ENCODE measurements around the gene IFITM2. TPM values are rescaled to one million over a fixed set of nuclear protein-coding genes. Genes with fewer than 3 reads are reported as not detected.

Gene IFITM2
- total RNA-seq, 2 donors from 2014 or later, result 262 to 367 TPM

DNA sequence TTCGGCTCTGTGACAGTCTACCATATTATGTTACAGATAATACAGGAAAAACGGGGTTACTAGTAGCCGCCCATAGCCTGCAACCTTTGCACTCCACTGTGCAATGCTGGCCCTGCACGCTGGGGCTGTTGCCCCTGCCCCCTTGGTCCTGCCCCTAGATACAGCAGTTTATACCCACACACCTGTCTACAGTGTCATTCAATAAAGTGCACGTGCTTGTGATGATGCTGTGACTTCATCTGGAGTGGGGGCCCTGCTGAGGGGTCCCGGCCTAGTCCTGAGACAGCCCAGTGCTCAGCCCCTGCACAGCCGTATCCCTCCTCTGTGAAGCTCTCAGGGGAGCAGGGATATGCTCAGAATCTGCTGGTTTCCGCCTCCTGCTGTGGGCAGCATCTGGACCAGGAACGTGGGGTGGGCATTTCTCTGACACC lies 7.5 kb downstream of the IFITM2 start:
- Mint-ChIP-seq H3K9me3 (no peaks in the 10 kb centered on the region), H3K4me1 (peaks cover 32% of the 10 kb centered on the region), H3K36me3 (ENCODE audit: low read depth) (peaks cover 13% of the 10 kb centered on the region), H3K27me3 (ENCODE audit: insufficient read depth) (no peaks in the 10 kb centered on the region), H3K4me3 (peak overlapping the region; percentile 94), H3K27ac (peak overlapping the region; percentile 90)
- DNase-seq, result no peak
- TF ChIP-seq, protein P1, sequence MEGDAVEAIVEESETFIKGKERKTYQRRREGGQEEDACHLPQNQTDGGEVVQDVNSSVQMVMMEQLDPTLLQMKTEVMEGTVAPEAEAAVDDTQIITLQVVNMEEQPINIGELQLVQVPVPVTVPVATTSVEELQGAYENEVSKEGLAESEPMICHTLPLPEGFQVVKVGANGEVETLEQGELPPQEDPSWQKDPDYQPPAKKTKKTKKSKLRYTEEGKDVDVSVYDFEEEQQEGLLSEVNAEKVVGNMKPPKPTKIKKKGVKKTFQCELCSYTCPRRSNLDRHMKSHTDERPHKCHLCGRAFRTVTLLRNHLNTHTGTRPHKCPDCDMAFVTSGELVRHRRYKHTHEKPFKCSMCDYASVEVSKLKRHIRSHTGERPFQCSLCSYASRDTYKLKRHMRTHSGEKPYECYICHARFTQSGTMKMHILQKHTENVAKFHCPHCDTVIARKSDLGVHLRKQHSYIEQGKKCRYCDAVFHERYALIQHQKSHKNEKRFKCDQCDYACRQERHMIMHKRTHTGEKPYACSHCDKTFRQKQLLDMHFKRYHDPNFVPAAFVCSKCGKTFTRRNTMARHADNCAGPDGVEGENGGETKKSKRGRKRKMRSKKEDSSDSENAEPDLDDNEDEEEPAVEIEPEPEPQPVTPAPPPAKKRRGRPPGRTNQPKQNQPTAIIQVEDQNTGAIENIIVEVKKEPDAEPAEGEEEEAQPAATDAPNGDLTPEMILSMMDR (conservative IDR thresholded peaks at IDR 0.05), result no peak
- Histone ChIP-seq H3K4me3 (ENCODE audit: low read length) (peak overlapping the region; percentile 100), H3K9ac (ENCODE audit: extremely low read depth, low read length, poor library complexity, severe bottlenecking) (peak overlapping the region; percentile 95), H3K9me3 (ENCODE audit: control insufficient read depth, low read length) (no peaks in the 10 kb centered on the region), H3K36me3 (ENCODE audit: control insufficient read depth, insufficient read depth, low read length) (peaks cover 11% of the 10 kb centered on the region), H3K27me3 (ENCODE audit: control insufficient read depth, insufficient read depth, low read length, poor library complexity, severe bottlenecking) (no peaks in the 10 kb centered on the region), H3K4me1 (ENCODE audit: control insufficient read depth, insufficient read depth, low read length) (peaks cover 13% of the 10 kb centered on the region), H3K27ac (ENCODE audit: low read depth, low read length) (no peak overlapping the region)
- WGBS, 2 experiments (ENCODE audit: insufficient coverage in 1 of 2, insufficient read length in 1 of 2), result 12 to 39% methylated on average over 7 to 9 of the region's 9 CpGs

- Histone ChIP-seq H3K27me3 (ENCODE audit: control insufficient read depth, insufficient read depth, low read length, poor library complexity, severe bottlenecking) (no peaks in the 10 kb centered on the region), H3K9me3 (ENCODE audit: control insufficient read depth, low read length) (no peaks in the 10 kb centered on the region), H3K36me3 (ENCODE audit: control insufficient read depth, insufficient read depth, low read length) (peaks cover 11% of the 10 kb centered on the region), H3K4me1 (ENCODE audit: control insufficient read depth, insufficient read depth, low read length) (peaks cover 13% of the 10 kb centered on the region), H3K27ac (ENCODE audit: low read depth, low read length) (peak overlapping the region; percentile 66), H3K4me3 (ENCODE audit: low read length) (peak overlapping the region; percentile 100), H3K9ac (ENCODE audit: extremely low read depth, low read length, poor library complexity, severe bottlenecking) (peak overlapping the region; percentile 95)
- no peaks in the 10 kb centered on the region for H3K27me3 Mint-ChIP-seq (ENCODE audit: insufficient read depth)
- DNase-seq, result no peak
- no peaks in the 10 kb centered on the region for H3K9me3 Mint-ChIP-seq
- peak overlapping the region; percentile 90 for H3K27ac Mint-ChIP-seq
- peaks cover 13% of the 10 kb centered on the region for H3K36me3 Mint-ChIP-seq (ENCODE audit: low read depth)
- peaks cover 32% of the 10 kb centered on the region for H3K4me1 Mint-ChIP-seq
- H3K4me3 Mint-ChIP-seq, result peak overlapping the region; percentile 94
- 0 to 2% methylated on average over 5 to 32 of the region's 32 CpGs for WGBS, 2 experiments (ENCODE audit: insufficient coverage in 1 of 2, insufficient read length in 1 of 2)
- TF ChIP-seq, protein P1 (conservative IDR thresholded peaks at IDR 0.05), result no peak
Observed at GRCh38 chr11:315516-315994, 7.9 kb downstream of the IFITM2 start.

DNA sequence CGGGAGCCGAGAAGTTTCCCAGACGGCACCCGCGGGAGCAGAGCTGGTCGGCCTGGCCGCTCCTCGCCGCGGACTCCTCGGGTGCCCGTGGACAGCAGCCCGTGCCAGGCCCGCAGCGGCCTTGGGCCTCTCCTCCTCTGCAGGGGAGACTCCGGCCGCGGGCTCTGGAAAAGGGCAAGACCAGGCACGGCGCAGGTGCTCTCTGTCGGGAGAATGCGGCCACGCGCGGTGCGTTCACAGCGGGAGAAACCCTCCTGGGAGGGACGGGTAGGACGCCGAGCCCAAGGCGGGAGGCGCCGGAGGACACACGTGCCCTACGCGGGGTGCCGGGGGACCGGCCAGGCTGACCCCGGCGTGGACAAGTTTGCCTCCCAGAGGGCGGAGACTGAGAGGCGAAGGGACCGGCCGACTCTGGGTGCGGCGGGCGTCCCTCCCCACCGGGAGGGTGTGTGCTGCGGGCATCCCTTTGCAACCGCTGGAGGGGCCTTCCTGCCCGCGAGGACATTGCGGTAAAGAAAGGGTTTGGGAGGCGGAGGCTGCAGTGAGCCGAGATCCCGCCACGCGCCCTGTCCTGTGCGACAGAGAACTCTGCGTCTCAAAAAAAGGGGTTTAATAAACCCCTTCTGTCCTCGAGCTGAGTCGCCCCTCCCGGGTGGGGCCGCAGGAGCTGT lies 8.6 kb downstream of the IFITM2 start:
- no peaks in the 10 kb centered on the region for H3K27me3 Mint-ChIP-seq (ENCODE audit: insufficient read depth)
- TF ChIP-seq, protein P1 (conservative IDR thresholded peaks at IDR 0.05), result no peak
- Histone ChIP-seq H3K4me1 (ENCODE audit: control insufficient read depth, insufficient read depth, low read length) (peaks cover 13% of the 10 kb centered on the region), H3K9me3 (ENCODE audit: control insufficient read depth, low read length) (no peaks in the 10 kb centered on the region), H3K36me3 (ENCODE audit: control insufficient read depth, insufficient read depth, low read length) (peaks cover 11% of the 10 kb centered on the region), H3K4me3 (ENCODE audit: low read length) (peak overlapping the region; percentile 100), H3K27me3 (ENCODE audit: control insufficient read depth, insufficient read depth, low read length, poor library complexity, severe bottlenecking) (no peaks in the 10 kb centered on the region), H3K27ac (ENCODE audit: low read depth, low read length) (peak overlapping the region; percentile 66), H3K9ac (ENCODE audit: extremely low read depth, low read length, poor library complexity, severe bottlenecking) (peak overlapping the region; percentile 95)
- H3K4me1 Mint-ChIP-seq, result peaks cover 34% of the 10 kb centered on the region
- 1 to 5% methylated on average over 47 to 64 of the region's 64 CpGs for WGBS, 2 experiments (ENCODE audit: insufficient coverage in 1 of 2, insufficient read length in 1 of 2)
- H3K4me3 Mint-ChIP-seq, result peak overlapping the region; percentile 94
- no peaks in the 10 kb centered on the region for H3K9me3 Mint-ChIP-seq
- peaks cover 13% of the 10 kb centered on the region for H3K36me3 Mint-ChIP-seq (ENCODE audit: low read depth)
- DNase-seq, result no peak
- H3K27ac Mint-ChIP-seq, result peak overlapping the region; percentile 98
